Measurements from ENCODE around the gene ARL6IP6. TPM values are rescaled to one million over a fixed set of nuclear protein-coding genes. Genes with fewer than 3 reads are reported as not detected.

ARL6IP6 gene
- total and polyA plus RNA-seq, 10 of the 15 experiments (the other 5 are each of a cell fraction or from before 2014, with no cell fraction given) = 15.8 to 87.3 (median 28.4) TPM

GRCh38 chr2:152729844-152730243 lies 11.4 kb downstream of the ARL6IP6 start:
- no peak for DNase-seq (ENCODE audit: low read depth, low spot score)
- in situ Hi-C loops (cut with MboI) = no loop called here
- WGBS (ENCODE audit: insufficient coverage, insufficient replicate concordance, low lambda C conversion rate, missing lambda C conversion rate) = 56% methylated on average over 2 of the region's 2 CpGs
- BruUV-seq (replicated peaks) = no TSS peak
- no peak overlapping the region for H3K9ac ChIP-seq (ENCODE audit: control insufficient read depth, insufficient read depth, low read length)
- ChIA-PET SMC1A (ENCODE audit: uncharacterized antibody, unreplicated experiment) (interaction anchor here (0.7 to 1.9 kb wide), 6 partner anchors 8 to 156 kb away, joined by 3 to 6 read pairs (median 4); partner anchors contain the start of gene PRPF40A), CTCF (interaction anchor here (1.0 to 2.2 kb wide), 6 partner anchors 10 to 135 kb away, joined by 3 to 12 read pairs (median 5); partner anchors contain the start of gene PRPF40A), RAD21 (ENCODE audit: unreplicated experiment) (interaction anchor here (0.7 to 1.4 kb wide), 2 partner anchors 13 to 15 kb away, joined by 3 to 4 read pairs; no protein-coding TSS in a partner anchor), POLR2A (interaction anchor here (1.3 to 1.4 kb wide), 2 partner anchors 10 to 13 kb away, joined by 5 read pairs; partner anchors contain the start of gene PRPF40A)
- ATAC-seq = peak; percentile 58
- H3K4me1 ChIP-seq (ENCODE audit: control insufficient read depth, insufficient read depth, low read length) = peaks cover 11% of the 10 kb centered on the region; the same call in 1 of the 2 replicates
- H3K4me3 ChIP-seq = no peak overlapping the region
- H3K27ac ChIP-seq (ENCODE audit: control insufficient read depth, insufficient read depth) = no peak overlapping the region
- no peaks in the 10 kb centered on the region for H3K27me3 ChIP-seq (replicated peaks in 1 of 2; ENCODE audit: control insufficient read depth in 2 of 2, insufficient read depth in 2 of 2, low read length in 1 of 2)
- TF ChIP-seq EZH2 (IDR thresholded peaks at IDR 0.05; ENCODE audit: borderline replicate concordance, control insufficient read depth, low read depth, low read length) = no peak
- peak; percentile 53; the same call in 1 of the 2 replicates for TF ChIP-seq RUNX3 (IDR thresholded peaks at IDR 0.05; ENCODE audit: low read length)
- TF ChIP-seq TCF7 (IDR thresholded peaks at IDR 0.05; ENCODE audit: borderline replicate concordance) = no peak
- H4K20me1 ChIP-seq (ENCODE audit: control insufficient read depth, insufficient read depth) = no peaks in the 10 kb centered on the region
- intact Hi-C loops (cut with micrococcal nuclease; ENCODE audit: unreplicated experiment) = no loop called here
- H3K79me2 ChIP-seq (ENCODE audit: control insufficient read depth, insufficient read depth, low read length) = peaks cover 2% of the 10 kb centered on the region
- FAIRE-seq = no peak
- no peaks in the 10 kb centered on the region for H3K9me3 ChIP-seq (replicated peaks; ENCODE audit: control insufficient read depth, insufficient read depth, low read length)
- no peak overlapping the region for H3K4me2 ChIP-seq (ENCODE audit: control insufficient read depth, insufficient read depth)
- H3K36me3 ChIP-seq (ENCODE audit: control insufficient read depth in 2 of 2, insufficient read depth in 2 of 2, low read length in 1 of 2) = no peaks in the 10 kb centered on the region
- H2AFZ ChIP-seq (ENCODE audit: control insufficient read depth, low read depth, low read length) = no peak overlapping the region

GRCh38 chr2:152730591-152731333 lies 12.3 kb downstream of the ARL6IP6 start:
- ATAC-seq (peak; percentile 86), DNase-seq (ENCODE audit: low read depth, low spot score) (no peak), FAIRE-seq (no peak)
- Histone ChIP-seq H3K4me2 (ENCODE audit: control insufficient read depth, insufficient read depth) (no peak overlapping the region), H2AFZ (ENCODE audit: control insufficient read depth, low read depth, low read length) (no peak overlapping the region), H3K36me3 (ENCODE audit: control insufficient read depth in 2 of 2, insufficient read depth in 2 of 2, low read length in 1 of 2) (no peaks in the 10 kb centered on the region), H3K4me3 (no peak overlapping the region), H3K9me3 (replicated peaks; ENCODE audit: control insufficient read depth, insufficient read depth, low read length) (no peaks in the 10 kb centered on the region), H3K27me3 (replicated peaks in 1 of 2; ENCODE audit: control insufficient read depth in 2 of 2, insufficient read depth in 2 of 2, low read length in 1 of 2) (no peaks in the 10 kb centered on the region), H3K9ac (ENCODE audit: control insufficient read depth, insufficient read depth, low read length) (no peak overlapping the region), H3K79me2 (ENCODE audit: control insufficient read depth, insufficient read depth, low read length) (peaks cover 2% of the 10 kb centered on the region; the same call in 1 of the 2 replicates), H3K4me1 (ENCODE audit: control insufficient read depth, insufficient read depth, low read length) (peaks cover 11% of the 10 kb centered on the region; the same call in 1 of the 2 replicates), H4K20me1 (ENCODE audit: control insufficient read depth, insufficient read depth) (no peaks in the 10 kb centered on the region), H3K27ac (ENCODE audit: control insufficient read depth, insufficient read depth) (no peak overlapping the region)
- 88% methylated on average over 1 of the region's 1 CpG for WGBS (ENCODE audit: insufficient coverage, insufficient replicate concordance, low lambda C conversion rate, missing lambda C conversion rate)
- intact Hi-C loops (cut with micrococcal nuclease; ENCODE audit: unreplicated experiment) = no loop called here
- no peak for TF ChIP-seq ZNF592 (IDR thresholded peaks at IDR 0.05)
- no peak for TF ChIP-seq ZBTB4 (CRISPR knock-in tag; IDR thresholded peaks at IDR 0.05)
- no peak for TF ChIP-seq FOS (IDR thresholded peaks at IDR 0.05; ENCODE audit: borderline replicate concordance, extremely low read depth, insufficient read length)
- peak; percentile 27 for TF ChIP-seq RUNX3 (IDR thresholded peaks at IDR 0.05; ENCODE audit: low read length)
- TF ChIP-seq ATF7 (IDR thresholded peaks at IDR 0.05; ENCODE audit: low read depth) = no peak
- BruUV-seq (replicated peaks) = no TSS peak
- CTCF ChIA-PET = interaction anchor here (0.9 to 2.2 kb wide), 5 partner anchors 10 to 96 kb away, joined by 3 to 12 read pairs (median 6); partner anchors contain the start of gene PRPF40A
- in situ Hi-C loops (cut with MboI) = no loop called here
- POLR2A ChIA-PET = no interaction called here
- RAD21 ChIA-PET (ENCODE audit: unreplicated experiment) = interaction anchor here (0.7 to 1.4 kb wide), 2 partner anchors 12 to 16 kb away, joined by 3 to 4 read pairs; no protein-coding TSS in a partner anchor
- SMC1A ChIA-PET (ENCODE audit: uncharacterized antibody, unreplicated experiment) = interaction anchor here (0.6 to 1.9 kb wide), 6 partner anchors 9 to 157 kb away, joined by 3 to 6 read pairs (median 3); no protein-coding TSS in a partner anchor
